ENCODE measurements around the gene FMO5. TPM values are rescaled to one million over a fixed set of nuclear protein-coding genes. Genes with fewer than 3 reads are reported as not detected.
"Not testable (repeated sequence)": the region's sequence is repeated elsewhere in the genome, so short reads cannot be mapped to it uniquely, and the experiment has no call there.

Gene FMO5
- total RNA-seq, 1 donor from 2014 or later = 1.0 TPM

GRCh38 chr1:147208619-147209018 is 16.5 kb downstream of the FMO5 start:
- H3K9me3 ChIP-seq (ENCODE audit: control insufficient read depth in 3 of 3, low read length in 3 of 3) = no peaks in the 10 kb centered on the region
- no peak overlapping the region for H3K9ac ChIP-seq (ENCODE audit: low read depth in 1 of 3, low read length in 3 of 3)
- peaks cover 0 to 2% (median 0%) of the 10 kb centered on the region in 3 donors for H3K36me3 ChIP-seq (ENCODE audit: control insufficient read depth in 3 of 3, insufficient read depth in 3 of 3, low read length in 3 of 3)
- H3K4me1 ChIP-seq (ENCODE audit: control insufficient read depth in 3 of 3, insufficient read depth in 3 of 3, low read length in 3 of 3) = no peaks in the 10 kb centered on the region
- no peak overlapping the region for H3K4me3 ChIP-seq (ENCODE audit: low read length in 3 of 3)
- H3K27me3 ChIP-seq (ENCODE audit: control insufficient read depth in 3 of 3, insufficient read depth in 3 of 3, low read length in 3 of 3) = no peaks in the 10 kb centered on the region
- H3K27ac ChIP-seq (ENCODE audit: low read depth, low read length) = no peak overlapping the region

GRCh38 chr1:147207192-147207591 is 17.9 kb downstream of the FMO5 start:
- Histone ChIP-seq H3K36me3 (ENCODE audit: control insufficient read depth in 3 of 3, insufficient read depth in 3 of 3, low read length in 3 of 3) (peaks cover 0 to under 1% (median 0%) of the 10 kb centered on the region in 3 donors), H3K9me3 (ENCODE audit: control insufficient read depth in 3 of 3, low read length in 3 of 3) (no peaks in the 10 kb centered on the region), H3K27ac (ENCODE audit: low read depth, low read length) (no peak overlapping the region), H3K9ac (ENCODE audit: low read depth in 1 of 3, low read length in 3 of 3) (no peak overlapping the region), H3K4me3 (ENCODE audit: low read length in 3 of 3) (no peak overlapping the region), H3K27me3 (ENCODE audit: control insufficient read depth in 3 of 3, insufficient read depth in 3 of 3, low read length in 3 of 3) (no peaks in the 10 kb centered on the region), H3K4me1 (ENCODE audit: control insufficient read depth in 3 of 3, insufficient read depth in 3 of 3, low read length in 3 of 3) (no peaks in the 10 kb centered on the region)

- Histone ChIP-seq H3K36me3 (ENCODE audit: control insufficient read depth in 3 of 3, insufficient read depth in 3 of 3, low read length in 3 of 3) (no peaks in the 10 kb centered on the region), H3K27me3 (ENCODE audit: control insufficient read depth in 3 of 3, insufficient read depth in 3 of 3, low read length in 3 of 3) (no peaks in the 10 kb centered on the region), H3K9me3 (ENCODE audit: control insufficient read depth in 3 of 3, low read length in 3 of 3) (no peaks in the 10 kb centered on the region), H3K27ac (ENCODE audit: low read depth, low read length) (no peak overlapping the region), H3K9ac (ENCODE audit: low read depth in 1 of 3, low read length in 3 of 3) (no peak overlapping the region), H3K4me1 (ENCODE audit: control insufficient read depth in 3 of 3, insufficient read depth in 3 of 3, low read length in 3 of 3) (no peaks in the 10 kb centered on the region), H3K4me3 (ENCODE audit: low read length in 3 of 3) (no peak overlapping the region)
Observed at GRCh38 chr1:147204080-147204479, 21.1 kb downstream of the FMO5 start.

GRCh38 chr1:147202576-147202975 is 22.6 kb downstream of the FMO5 start:
- H3K9ac ChIP-seq (ENCODE audit: low read depth in 1 of 3, low read length in 3 of 3) = no peak overlapping the region
- no peaks in the 10 kb centered on the region for H3K9me3 ChIP-seq (ENCODE audit: control insufficient read depth in 3 of 3, low read length in 3 of 3)
- H3K4me1 ChIP-seq (ENCODE audit: control insufficient read depth in 3 of 3, insufficient read depth in 3 of 3, low read length in 3 of 3) = no peaks in the 10 kb centered on the region
- H3K4me3 ChIP-seq (ENCODE audit: low read length in 3 of 3) = no peak overlapping the region
- H3K27ac ChIP-seq (ENCODE audit: low read depth, low read length) = no peak overlapping the region
- H3K36me3 ChIP-seq (ENCODE audit: control insufficient read depth in 3 of 3, insufficient read depth in 3 of 3, low read length in 3 of 3) = no peaks in the 10 kb centered on the region
- H3K27me3 ChIP-seq (ENCODE audit: control insufficient read depth in 3 of 3, insufficient read depth in 3 of 3, low read length in 3 of 3) = no peaks in the 10 kb centered on the region

- H3K27ac ChIP-seq (ENCODE audit: low read depth, low read length) = no peak overlapping the region
- no peaks in the 10 kb centered on the region for H3K27me3 ChIP-seq (ENCODE audit: control insufficient read depth in 3 of 3, insufficient read depth in 3 of 3, low read length in 3 of 3)
- H3K4me3 ChIP-seq (ENCODE audit: low read length in 3 of 3) = no peak overlapping the region
- H3K4me1 ChIP-seq (ENCODE audit: control insufficient read depth in 3 of 3, insufficient read depth in 3 of 3, low read length in 3 of 3) = no peaks in the 10 kb centered on the region
- H3K36me3 ChIP-seq (ENCODE audit: control insufficient read depth in 3 of 3, insufficient read depth in 3 of 3, low read length in 3 of 3) = no peaks in the 10 kb centered on the region
- H3K9me3 ChIP-seq (ENCODE audit: control insufficient read depth in 3 of 3, low read length in 3 of 3) = no peaks in the 10 kb centered on the region
- H3K9ac ChIP-seq (ENCODE audit: low read depth in 1 of 3, low read length in 3 of 3) = no peak overlapping the region
Observed at GRCh38 chr1:147201786-147202185, 23.4 kb downstream of the FMO5 start.

GRCh38 chr1:147201276-147201675 is 23.9 kb downstream of the FMO5 start:
- Histone ChIP-seq H3K27me3 (ENCODE audit: control insufficient read depth in 3 of 3, insufficient read depth in 3 of 3, low read length in 3 of 3) (no peaks in the 10 kb centered on the region), H3K9me3 (ENCODE audit: control insufficient read depth in 3 of 3, low read length in 3 of 3) (no peaks in the 10 kb centered on the region), H3K4me3 (ENCODE audit: low read length in 3 of 3) (no peak overlapping the region), H3K4me1 (ENCODE audit: control insufficient read depth in 3 of 3, insufficient read depth in 3 of 3, low read length in 3 of 3) (no peaks in the 10 kb centered on the region), H3K27ac (ENCODE audit: low read depth, low read length) (no peak overlapping the region), H3K36me3 (ENCODE audit: control insufficient read depth in 3 of 3, insufficient read depth in 3 of 3, low read length in 3 of 3) (no peaks in the 10 kb centered on the region), H3K9ac (ENCODE audit: low read depth in 1 of 3, low read length in 3 of 3) (no peak overlapping the region)

GRCh38 chr1:147197324-147197723 is 27.8 kb downstream of the FMO5 start:
- H3K4me3 ChIP-seq (ENCODE audit: low read length in 3 of 3); H3K27ac ChIP-seq (ENCODE audit: low read depth, low read length); H3K4me1 ChIP-seq (ENCODE audit: control insufficient read depth in 3 of 3, insufficient read depth in 3 of 3, low read length in 3 of 3); H3K9ac ChIP-seq (ENCODE audit: low read depth in 1 of 3, low read length in 3 of 3); H3K9me3 ChIP-seq (ENCODE audit: control insufficient read depth in 3 of 3, low read length in 3 of 3); H3K27me3 ChIP-seq (ENCODE audit: control insufficient read depth in 3 of 3, insufficient read depth in 3 of 3, low read length in 3 of 3); H3K36me3 ChIP-seq (ENCODE audit: control insufficient read depth in 3 of 3, insufficient read depth in 3 of 3, low read length in 3 of 3): not testable (repeated sequence)

- H3K9ac ChIP-seq (ENCODE audit: low read depth in 1 of 3, low read length in 3 of 3) = no peak overlapping the region
- no peak overlapping the region for H3K4me3 ChIP-seq (ENCODE audit: low read length in 3 of 3)
- no peak overlapping the region for H3K27ac ChIP-seq (ENCODE audit: low read depth, low read length)
- H3K27me3 ChIP-seq (ENCODE audit: control insufficient read depth in 3 of 3, insufficient read depth in 3 of 3, low read length in 3 of 3) = no peaks in the 10 kb centered on the region
- H3K9me3 ChIP-seq (ENCODE audit: control insufficient read depth in 3 of 3, low read length in 3 of 3) = no peaks in the 10 kb centered on the region
- H3K4me1 ChIP-seq (ENCODE audit: control insufficient read depth in 3 of 3, insufficient read depth in 3 of 3, low read length in 3 of 3) = no peaks in the 10 kb centered on the region
- peaks cover 0 to 3% (median 0%) of the 10 kb centered on the region in 3 donors for H3K36me3 ChIP-seq (ENCODE audit: control insufficient read depth in 3 of 3, insufficient read depth in 3 of 3, low read length in 3 of 3)
Observed at GRCh38 chr1:147189514-147189913, 35.6 kb downstream of the FMO5 start.

GRCh38 chr1:147185432-147185831 is 39.7 kb downstream of the FMO5 start:
- no peak overlapping the region for H3K9ac ChIP-seq (ENCODE audit: low read depth in 1 of 3, low read length in 3 of 3)
- no peaks in the 10 kb centered on the region for H3K4me1 ChIP-seq (ENCODE audit: control insufficient read depth in 3 of 3, insufficient read depth in 3 of 3, low read length in 3 of 3)
- H3K36me3 ChIP-seq (ENCODE audit: control insufficient read depth in 3 of 3, insufficient read depth in 3 of 3, low read length in 3 of 3) = peaks cover 0 to 3% (median 0%) of the 10 kb centered on the region in 3 donors
- no peaks in the 10 kb centered on the region for H3K9me3 ChIP-seq (ENCODE audit: control insufficient read depth in 3 of 3, low read length in 3 of 3)
- H3K27me3 ChIP-seq (ENCODE audit: control insufficient read depth in 3 of 3, insufficient read depth in 3 of 3, low read length in 3 of 3) = no peaks in the 10 kb centered on the region
- no peak overlapping the region for H3K4me3 ChIP-seq (ENCODE audit: low read length in 3 of 3)
- no peak overlapping the region for H3K27ac ChIP-seq (ENCODE audit: low read depth, low read length)

GRCh38 chr1:147177611-147178380 is 47.3 kb downstream of the FMO5 start:
- no peaks in the 10 kb centered on the region for H3K9me3 ChIP-seq (ENCODE audit: control insufficient read depth in 3 of 3, low read length in 3 of 3)
- H3K27me3 ChIP-seq (ENCODE audit: control insufficient read depth in 3 of 3, insufficient read depth in 3 of 3, low read length in 3 of 3) = no peaks in the 10 kb centered on the region
- H3K36me3 ChIP-seq (ENCODE audit: control insufficient read depth in 3 of 3, insufficient read depth in 3 of 3, low read length in 3 of 3) = peaks cover 0 to 3% (median 1%) of the 10 kb centered on the region in 3 donors
- peaks cover 7 to 16% (median 11%) of the 10 kb centered on the region in 3 donors for H3K4me1 ChIP-seq (ENCODE audit: control insufficient read depth in 3 of 3, insufficient read depth in 3 of 3, low read length in 3 of 3)
- no peak overlapping the region for H3K27ac ChIP-seq (ENCODE audit: low read depth, low read length)
- H3K9ac ChIP-seq (ENCODE audit: low read depth in 1 of 3, low read length in 3 of 3) = no peak overlapping the region
- peak overlapping the region in 2 of 3 donors; percentile 37 to 41 for H3K4me3 ChIP-seq (ENCODE audit: low read length in 3 of 3)

All from skeletal muscle tissue (tissue), 4 donors.